CD14-positive monocyte (primary cell): ENCODE data around the gene GYPC. TPM values are rescaled to one million over a fixed set of nuclear protein-coding genes. Genes with fewer than 3 reads are reported as not detected.

ENCODE experiments used
- DNase-seq, 3 donors: peaks; one replicate each; pipeline ENCODE4 v3.0.0-alpha.2; 2011 to 2022
- H2AFZ ChIP-seq: 2 replicates; pipeline ENCODE4 v1.6.0; 2012; ENCODE audit warnings: mild to moderate bottlenecking, low read depth, low read length, inconsistent platforms; ENCODE audit not compliant: insufficient read depth, poor library complexity, severe bottlenecking
- H3K27ac ChIP-seq, 2 donors: 1 replicate in 1 of 2; 2 replicates in 1 of 2; pipeline ENCODE4 v1.5.1; 2012 to 2013; ENCODE audit warnings: low read length in 2 of 2, control low read depth in 1 of 2, inconsistent platforms in 1 of 2, low read depth in 1 of 2, mild to moderate bottlenecking in 1 of 2
- H3K27me3 ChIP-seq, 2 donors: one replicate each; pipeline versions ENCODE4 v1.6.0 to v1.6.1; 2011 to 2013; ENCODE audit warnings: low read length in 2 of 2; ENCODE audit not compliant: control insufficient read depth in 2 of 2, insufficient read depth in 2 of 2
- H3K36me3 ChIP-seq, 2 donors: replicated peaks in 1 of 2; 1 replicate in 1 of 2; 2 replicates in 1 of 2; pipeline versions ENCODE4 v1.5.1 to v1.6.1; 2012 to 2013; ENCODE audit warnings: low read length in 2 of 2, control low read depth in 1 of 2, inconsistent platforms in 1 of 2, mild to moderate bottlenecking in 1 of 2; ENCODE audit not compliant: insufficient read depth in 2 of 2, control insufficient read depth in 1 of 2
- H3K4me1 ChIP-seq, 2 donors: 1 replicate in 1 of 2; 2 replicates in 1 of 2; pipeline versions ENCODE4 v1.5.1 to v1.6.1; 2012 to 2013; ENCODE audit warnings: low read length in 2 of 2, control low read depth in 1 of 2, inconsistent platforms in 1 of 2, mild to moderate bottlenecking in 1 of 2, moderate library complexity in 1 of 2; ENCODE audit not compliant: insufficient read depth in 2 of 2, control insufficient read depth in 1 of 2
- H3K4me2 ChIP-seq: replicated peaks from 2 replicates; pipeline ENCODE3; 2012; ENCODE audit warnings: low read length, moderate library complexity, mild to moderate bottlenecking; ENCODE audit not compliant: poor library complexity, severe bottlenecking; ENCODE audit errors: extremely low read depth
- H3K4me3 ChIP-seq, 3 experiments: fragments of 200-600 bp in 1 of 3; sonication (generic) in 1 of 3; replicated peaks in 1 of 3; 1 replicate in 2 of 3; 2 replicates in 1 of 3; pipeline ENCODE4 v1.5.1; 2011 to 2013; ENCODE audit warnings: low read length in 3 of 3, mild to moderate bottlenecking in 3 of 3, control low read depth in 2 of 3, low read depth in 2 of 3, inconsistent platforms in 1 of 3, moderate library complexity in 1 of 3
- H3K79me2 ChIP-seq: 2 replicates; pipeline ENCODE4 v1.6.0; 2012; ENCODE audit warnings: mild to moderate bottlenecking, control low read depth, inconsistent platforms, low read length, moderate library complexity; ENCODE audit not compliant: insufficient read depth
- H3K9ac ChIP-seq: 2 replicates; pipeline ENCODE4 v1.6.0; 2017; ENCODE audit warnings: low read length, mild to moderate bottlenecking; ENCODE audit not compliant: insufficient read depth, poor library complexity, severe bottlenecking
- H3K9me3 ChIP-seq, 2 donors: replicated peaks in 1 of 2; 1 replicate in 1 of 2; 2 replicates in 1 of 2; pipeline versions ENCODE4 v1.5.1 to v1.6.1; 2012 to 2013; ENCODE audit warnings: low read length in 2 of 2, control low read depth in 1 of 2; ENCODE audit not compliant: control insufficient read depth in 1 of 2, insufficient read depth in 1 of 2
- H4K20me1 ChIP-seq: 2 replicates; pipeline ENCODE4 v1.6.0; 2012; ENCODE audit warnings: mild to moderate bottlenecking, low read length, control low read depth, moderate library complexity; ENCODE audit not compliant: insufficient read depth
- H3K27ac Mint-ChIP-seq, 7 donors: one replicate each; pipeline ENCODE4 v1.8.0; 2020; ENCODE audit warnings: mild to moderate bottlenecking in 7 of 7, mixed read lengths in 7 of 7, moderate library complexity in 6 of 7, inconsistent platforms in 2 of 7
- H3K27me3 Mint-ChIP-seq, 3 donors: one replicate each; pipeline ENCODE4 v1.8.0; 2021 to 2022; ENCODE audit warnings: low read depth in 3 of 3, mild to moderate bottlenecking in 3 of 3, mixed read lengths in 3 of 3, moderate library complexity in 3 of 3, inconsistent platforms in 1 of 3
- H3K36me3 Mint-ChIP-seq, 2 donors: one replicate each; pipeline ENCODE4 v1.8.0; 2020; ENCODE audit warnings: mixed read lengths in 2 of 2, inconsistent platforms in 1 of 2, mild to moderate bottlenecking in 1 of 2
- H3K4me1 Mint-ChIP-seq: one replicate; pipeline ENCODE4 v1.8.0; 2020; ENCODE audit warnings: mild to moderate bottlenecking, mixed read lengths
- H3K4me3 Mint-ChIP-seq, 2 donors: one replicate each; pipeline ENCODE4 v1.8.0; 2020; ENCODE audit warnings: mild to moderate bottlenecking in 2 of 2, mixed read lengths in 2 of 2, moderate library complexity in 1 of 2
- H3K9me3 Mint-ChIP-seq, 7 donors: one replicate each; pipeline ENCODE4 v1.8.0; 2020 to 2022; ENCODE audit warnings: mixed read lengths in 7 of 7, mild to moderate bottlenecking in 6 of 7, moderate library complexity in 6 of 7, inconsistent platforms in 2 of 7
- CTCF ChIP-seq: fragments of 200-600 bp; IDR thresholded peaks from one replicate; pipeline ENCODE4 v1.8.0; 2022; ENCODE audit warnings: antibody characterized with exemption, mild to moderate bottlenecking
- WGBS: methylation state at CpG from one replicate; pipeline ENCODE4 v1.1.5; 2013; ENCODE audit warnings: missing lambda C conversion rate; ENCODE audit not compliant: insufficient coverage; 5-methylcytosine and 5-hydroxymethylcytosine counted together
- intact Hi-C, 2 donors: fragments of 100-400 bp; cut with micrococcal nuclease; formaldehyde crosslinking; loops; one replicate each; pipeline versions ENCODE4 v1.15.0 to v1.15.1; 2023
- polyA plus RNA-seq, 3 donors: library from polyadenylated mRNA; depleted of rRNA in 1 of 3; unstranded in 2 of 3; stranded (reverse) in 1 of 3; fragments of 300-500 nt in 2 of 3; fragments of >200 nt in 1 of 3; fragmentation: Illumina TruSeq in 2 of 3; gene quantifications; 1 replicate in 2 of 3; 2 replicates in 1 of 3; pipeline ENCODE4 v1.2.3, GENCODE V29; 2012 to 2021

Gene GYPC
- polyA plus RNA-seq, 3 donors = 20.0 to 36.1 (median 21.7) TPM

GRCh38 chr2:126657148-126657635 lies 1.2 kb downstream of the GYPC start:
- peaks cover 6 to 11% of the 10 kb centered on the region in 2 donors for H3K36me3 Mint-ChIP-seq
- H3K4me3 Mint-ChIP-seq = peak overlapping the region; percentile 94 to 95
- Histone ChIP-seq H3K4me3 (peak overlapping the region; percentile 62 to 83 (median 75)), H3K79me2 (peaks cover 68% of the 10 kb centered on the region), H3K4me2 (peak overlapping the region; percentile 84), H4K20me1 (peaks cover under 1% of the 10 kb centered on the region), H3K9ac (peak overlapping the region; percentile 96), H3K27ac (peak overlapping the region; percentile 83 to 91), H3K27me3 (no peaks in the 10 kb centered on the region), H3K9me3 (no peaks in the 10 kb centered on the region), H2AFZ (peak overlapping the region; percentile 82), H3K4me1 (peaks cover 69 to 73% of the 10 kb centered on the region in 2 donors), H3K36me3 (no peaks in the 10 kb centered on the region)
- intact Hi-C loops = loop anchor here in 1 of 2 donors (10.0 kb wide), 1 partner anchor 408 kb away; no protein-coding TSS in a partner anchor
- peak overlapping the region; percentile 90 to 99 (median 94) for H3K27ac Mint-ChIP-seq
- no peaks in the 10 kb centered on the region for H3K9me3 Mint-ChIP-seq
- peaks cover 73% of the 10 kb centered on the region for H3K4me1 Mint-ChIP-seq
- TF ChIP-seq CTCF = no peak
- H3K27me3 Mint-ChIP-seq = peaks cover 2 to 4% (median 3%) of the 10 kb centered on the region in 3 donors
- peak; percentile 30 to 54 (median 33) for DNase-seq
- WGBS = 0% methylated on average over 8 of the region's 16 CpGs

GRCh38 chr2:126657636-126658318 lies 1.8 kb downstream of the GYPC start:
- H3K27ac Mint-ChIP-seq = peak overlapping the region; percentile 90 to 99 (median 94)
- H3K9ac ChIP-seq = peak overlapping the region; percentile 96
- TF ChIP-seq CTCF = no peak
- H3K9me3 Mint-ChIP-seq = no peaks in the 10 kb centered on the region
- H3K27me3 Mint-ChIP-seq = peaks cover 2 to 4% (median 3%) of the 10 kb centered on the region in 3 donors
- H3K27ac ChIP-seq = peak overlapping the region; percentile 83 to 91
- peaks cover 76% of the 10 kb centered on the region for H3K4me1 Mint-ChIP-seq
- H3K4me3 Mint-ChIP-seq = peak overlapping the region; percentile 94 to 95
- H3K9me3 ChIP-seq = no peaks in the 10 kb centered on the region
- no peaks in the 10 kb centered on the region for H3K27me3 ChIP-seq
- intact Hi-C loops = loop anchor here in 1 of 2 donors (10.0 kb wide), 1 partner anchor 407 kb away; no protein-coding TSS in a partner anchor
- H2AFZ ChIP-seq = peak overlapping the region; percentile 82
- H3K4me2 ChIP-seq = peak overlapping the region; percentile 84
- H3K79me2 ChIP-seq = peaks cover 74% of the 10 kb centered on the region
- peak; percentile 89 to 95 (median 91) for DNase-seq
- H4K20me1 ChIP-seq = peaks cover 6% of the 10 kb centered on the region
- peaks cover 74 to 79% of the 10 kb centered on the region in 2 donors for H3K4me1 ChIP-seq
- under 1% methylated on average over 9 of the region's 14 CpGs for WGBS
- H3K36me3 Mint-ChIP-seq = peaks cover 6 to 11% of the 10 kb centered on the region in 2 donors
- no peaks in the 10 kb centered on the region for H3K36me3 ChIP-seq
- peak overlapping the region; percentile 62 to 83 (median 75) for H3K4me3 ChIP-seq
